Astrocyte (in vitro differentiated cells and primary cell): ENCODE results near the gene TANGO2. TPM values are rescaled to one million over a fixed set of nuclear protein-coding genes. Genes with fewer than 3 reads are reported as not detected.

Experiments used
- DNase-seq: peaks from one replicate; pipeline ENCODE4 v3.0.0-alpha.2; 2010; ENCODE audit warnings: low read depth
- FAIRE-seq: peaks from 2 replicates; lab custom pipeline; 2011; peaks lifted over from hg19 to GRCh38; lab: Jason Lieb, UNC
- H2AFZ ChIP-seq: 2 replicates; pipeline ENCODE4 v1.6.0; 2012; ENCODE audit warnings: low read depth, low read length, inconsistent platforms
- H3K27ac ChIP-seq: 2 replicates; pipeline ENCODE4 v1.5.1; 2011; ENCODE audit warnings: low read depth, low read length, inconsistent platforms
- H3K27me3 ChIP-seq: 2 replicates; pipeline ENCODE4 v1.6.0; 2011; ENCODE audit warnings: low read length, inconsistent platforms; ENCODE audit not compliant: insufficient read depth
- H3K36me3 ChIP-seq: 2 replicates; pipeline ENCODE4 v1.5.1; 2011; ENCODE audit warnings: low read length, inconsistent platforms; ENCODE audit not compliant: insufficient read depth
- H3K4me1 ChIP-seq: 2 replicates; pipeline ENCODE4 v1.5.1; 2011; ENCODE audit warnings: low read length, inconsistent platforms; ENCODE audit not compliant: insufficient read depth
- H3K4me2 ChIP-seq: 2 replicates; pipeline ENCODE4 v1.6.0; 2012; ENCODE audit warnings: low read length, inconsistent platforms
- H3K4me3 ChIP-seq: 2 replicates; pipeline ENCODE4 v1.5.1; 2011; ENCODE audit warnings: low read depth, mild to moderate bottlenecking, low read length, inconsistent platforms; ENCODE audit not compliant: insufficient read depth
- H3K79me2 ChIP-seq: 2 replicates; pipeline ENCODE4 v1.6.0; 2012; ENCODE audit warnings: mild to moderate bottlenecking, low read length, inconsistent platforms; ENCODE audit not compliant: insufficient read depth
- H3K9ac ChIP-seq: 2 replicates; pipeline ENCODE4 v1.6.0; 2012; ENCODE audit warnings: mild to moderate bottlenecking, low read length, inconsistent platforms
- H3K9me3 ChIP-seq: 2 replicates; pipeline ENCODE4 v1.5.1; 2012; ENCODE audit warnings: low read depth, mild to moderate bottlenecking, low read length, inconsistent platforms; ENCODE audit not compliant: insufficient read depth
- H4K20me1 ChIP-seq: 2 replicates; pipeline ENCODE4 v1.6.0; 2012; ENCODE audit warnings: low read length, inconsistent platforms; ENCODE audit not compliant: insufficient read depth
- H3K27ac Mint-ChIP-seq: one replicate; pipeline ENCODE4 v1.8.0; 2021; ENCODE audit warnings: mild to moderate bottlenecking, mixed read lengths; ENCODE audit not compliant: unreplicated experiment
- H3K27me3 Mint-ChIP-seq: one replicate; pipeline ENCODE4 v1.8.0; 2021; ENCODE audit warnings: low read depth, mixed read lengths; ENCODE audit not compliant: unreplicated experiment
- H3K36me3 Mint-ChIP-seq: one replicate; pipeline ENCODE4 v1.8.0; 2021; ENCODE audit warnings: low read depth, mixed read lengths; ENCODE audit not compliant: unreplicated experiment
- H3K4me1 Mint-ChIP-seq: one replicate; pipeline ENCODE4 v1.8.0; 2021; ENCODE audit warnings: low read depth, mixed read lengths; ENCODE audit not compliant: unreplicated experiment
- H3K4me3 Mint-ChIP-seq: one replicate; pipeline ENCODE4 v1.8.0; 2021; ENCODE audit warnings: mild to moderate bottlenecking, moderate library complexity, mixed read lengths; ENCODE audit not compliant: unreplicated experiment
- H3K9me3 Mint-ChIP-seq: one replicate; pipeline ENCODE4 v1.8.0; 2021; ENCODE audit warnings: mild to moderate bottlenecking, mixed read lengths; ENCODE audit not compliant: unreplicated experiment
- CTCF ChIP-seq: IDR thresholded peaks from 2 replicates; pipeline ENCODE4 v1.5.1; 2011; ENCODE audit warnings: low read depth, mild to moderate bottlenecking, inconsistent platforms, low read length, moderate library complexity; ENCODE audit not compliant: insufficient read depth
- EZH2 ChIP-seq: IDR thresholded peaks from 2 replicates; pipeline ENCODE4 v1.6.1; 2012; ENCODE audit warnings: mild to moderate bottlenecking, low read length, inconsistent platforms; ENCODE audit not compliant: insufficient read depth
- total RNA-seq: library from RNA; stranded (reverse); gene quantifications from 2 replicates; pipeline ENCODE4 v1.2.1, GENCODE V29; 2021

Gene TANGO2
- total RNA-seq, 1 donor from 2014 or later: 28.0 TPM

GRCh38 chr22:20029550-20030225, 8.8 kb downstream of the TANGO2 start:
- Mint-ChIP-seq H3K27ac (no peak overlapping the region), H3K36me3 (peaks cover 11% of the 10 kb centered on the region), H3K4me3 (no peak overlapping the region), H3K9me3 (peaks cover 4% of the 10 kb centered on the region), H3K27me3 (no peaks in the 10 kb centered on the region), H3K4me1 (no peaks in the 10 kb centered on the region)
- Histone ChIP-seq H3K9ac (no peak overlapping the region), H4K20me1 (peaks cover 69% of the 10 kb centered on the region), H3K27me3 (no peaks in the 10 kb centered on the region), H3K4me2 (no peak overlapping the region), H3K4me3 (no peak overlapping the region), H3K4me1 (no peaks in the 10 kb centered on the region), H2AFZ (no peak overlapping the region), H3K27ac (no peak overlapping the region), H3K79me2 (peaks cover 32% of the 10 kb centered on the region), H3K36me3 (no peaks in the 10 kb centered on the region), H3K9me3 (no peaks in the 10 kb centered on the region)
- DNase-seq (no peak), FAIRE-seq (no peak)
- no peak for TF ChIP-seq EZH2
- TF ChIP-seq CTCF: no peak

GRCh38 chr22:20031732-20032406, 11.0 kb downstream of the TANGO2 start:
- Histone ChIP-seq H4K20me1 (peaks cover 71% of the 10 kb centered on the region), H3K27me3 (no peaks in the 10 kb centered on the region), H3K27ac (no peak overlapping the region), H3K4me1 (no peaks in the 10 kb centered on the region), H2AFZ (no peak overlapping the region), H3K4me2 (no peak overlapping the region), H3K9me3 (no peaks in the 10 kb centered on the region), H3K9ac (no peak overlapping the region), H3K4me3 (no peak overlapping the region), H3K79me2 (peaks cover 22% of the 10 kb centered on the region), H3K36me3 (no peaks in the 10 kb centered on the region)
- Mint-ChIP-seq H3K9me3 (peaks cover 4% of the 10 kb centered on the region), H3K4me3 (no peak overlapping the region), H3K27me3 (no peaks in the 10 kb centered on the region), H3K36me3 (peaks cover 10% of the 10 kb centered on the region), H3K4me1 (no peaks in the 10 kb centered on the region), H3K27ac (no peak overlapping the region)
- TF ChIP-seq EZH2 (no peak), CTCF (no peak)
- FAIRE-seq: no peak
- no peak for DNase-seq
